GM21423 (cell line): Measurements from ENCODE around the gene SLC25A21.

Source experiments
- ATAC-seq: cut with Tn5 transposase; IDR thresholded peaks from one replicate; pipeline ENCODE4 v1.9.1; 2021; ENCODE audit warnings: mild to moderate bottlenecking, moderate library complexity; ENCODE audit not compliant: unreplicated experiment

The SLC25A21 gene

GRCh38 chr14:37144729-37145363 is 27.6 kb downstream of the SLC25A21 start:
- ATAC-seq = no peak

- no peak for ATAC-seq
Observed at GRCh38 chr14:37143475-37143874, 28.9 kb downstream of the SLC25A21 start.

DNA sequence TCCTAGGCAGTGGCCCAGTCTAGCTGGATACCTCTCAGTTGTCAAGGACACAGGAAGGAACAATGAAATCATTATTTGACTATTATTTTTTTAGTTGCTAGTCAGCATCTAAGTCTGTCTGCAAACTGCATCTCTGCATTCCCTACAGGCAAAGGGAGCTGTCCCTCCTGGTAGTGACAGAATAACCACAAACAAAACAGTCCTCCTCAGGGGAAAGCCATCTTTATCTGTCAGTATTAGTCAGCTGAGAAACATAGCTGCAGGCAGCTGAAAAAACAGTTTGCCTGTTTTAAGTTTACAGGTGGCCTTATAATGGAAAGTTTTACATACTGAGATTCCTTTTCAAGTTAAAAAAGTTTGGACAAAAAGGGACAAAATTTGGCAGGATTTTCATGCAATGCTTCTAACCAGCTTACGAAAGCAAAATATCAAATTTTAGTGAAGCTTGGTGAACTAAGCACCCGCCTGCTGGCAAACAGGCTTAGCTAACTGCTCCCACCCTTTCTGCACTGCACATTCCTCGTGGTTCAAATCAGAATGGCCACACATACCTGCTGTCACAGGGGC is 29.5 kb downstream of the SLC25A21 start:
- no peak for ATAC-seq

GRCh38 chr14:37140176-37140575 is 32.2 kb downstream of the SLC25A21 start:
- ATAC-seq = no peak

DNA sequence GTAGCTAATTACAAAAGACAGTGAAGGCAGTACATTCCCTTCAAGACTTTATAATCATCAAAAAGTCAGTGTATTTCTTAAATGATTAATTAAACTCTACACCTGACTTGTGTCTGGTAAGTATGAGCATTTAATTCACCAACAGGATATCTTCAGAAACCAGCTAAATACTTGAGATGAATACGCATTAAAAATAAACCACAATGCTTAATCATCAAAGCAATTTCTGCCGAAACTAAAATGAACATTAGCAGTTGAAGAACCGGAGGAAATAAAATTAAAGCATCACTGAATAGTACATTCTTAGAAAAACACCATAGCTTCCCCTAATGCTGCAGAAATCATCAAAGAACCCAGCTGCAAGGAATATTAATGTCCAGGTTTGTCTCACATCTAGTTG is 32.7 kb downstream of the SLC25A21 start:
- ATAC-seq = no peak

DNA sequence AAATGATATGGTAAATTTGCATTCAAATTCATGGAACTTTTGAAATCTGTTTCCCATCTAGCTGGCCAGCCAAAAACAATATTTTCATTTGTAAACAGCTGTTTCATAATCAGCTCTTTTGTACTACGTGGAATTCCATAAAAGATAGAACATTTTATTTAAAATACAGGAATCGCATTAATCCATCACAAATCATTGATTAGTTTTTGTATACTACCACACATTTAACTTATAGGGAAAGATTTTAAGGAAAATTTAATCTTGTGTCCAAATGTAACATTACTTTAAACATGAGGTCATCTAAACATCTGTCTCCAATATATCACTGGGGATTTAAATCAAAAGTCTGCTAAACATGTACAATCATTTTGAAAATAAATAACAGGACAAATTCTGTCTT is 33.5 kb downstream of the SLC25A21 start:
- no peak for ATAC-seq

DNA sequence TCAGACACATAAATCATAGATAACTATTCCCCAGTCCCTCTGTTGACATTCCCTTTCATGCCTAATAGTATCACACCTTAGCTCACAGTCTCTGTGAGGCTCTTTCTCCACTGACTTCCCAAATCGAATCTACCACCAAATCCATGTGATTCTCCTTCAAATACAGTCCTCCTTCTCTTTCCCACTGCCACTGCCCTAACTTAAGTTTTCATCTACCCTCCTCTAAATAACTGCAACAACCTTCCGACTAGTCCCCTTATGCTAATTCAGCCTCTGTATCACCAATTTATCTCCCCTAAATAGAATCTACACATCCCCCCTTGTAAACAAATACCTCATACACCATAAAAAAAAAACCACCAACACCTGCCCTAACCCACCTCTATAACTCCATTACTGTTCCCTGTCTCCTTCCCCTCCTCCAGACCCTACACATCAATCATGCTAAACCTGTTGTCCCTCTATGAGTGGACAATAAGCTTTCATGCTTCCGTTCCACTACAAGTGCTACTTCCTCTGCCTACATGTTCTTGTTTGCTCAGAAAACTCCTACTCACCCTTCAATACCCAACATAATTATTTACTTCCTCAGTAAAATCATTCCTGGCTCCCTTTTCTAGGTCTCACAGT is 39.0 kb downstream of the SLC25A21 start:
- no peak for ATAC-seq

- no peak for ATAC-seq
Observed at GRCh38 chr14:37131205-37131604, 41.2 kb downstream of the SLC25A21 start.

DNA sequence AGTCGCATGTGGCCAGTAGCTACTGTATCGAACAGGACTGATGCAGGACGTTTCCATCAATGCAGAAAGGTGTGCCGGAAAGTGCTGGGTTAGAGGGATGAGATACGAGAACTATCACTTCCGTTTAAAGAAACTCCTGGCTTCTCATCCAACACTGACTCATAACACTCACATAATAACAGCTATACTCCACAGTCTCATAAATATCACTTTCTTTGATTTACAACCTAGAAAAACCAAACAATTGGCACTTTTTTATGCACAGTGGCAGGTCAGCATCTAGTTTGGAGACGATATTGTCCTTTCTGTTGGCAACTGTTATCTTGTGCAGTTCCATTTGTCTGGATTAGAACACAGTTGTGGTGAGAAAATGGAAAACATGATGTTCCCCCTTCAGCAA is 43.4 kb downstream of the SLC25A21 start:
- no peak for ATAC-seq

DNA sequence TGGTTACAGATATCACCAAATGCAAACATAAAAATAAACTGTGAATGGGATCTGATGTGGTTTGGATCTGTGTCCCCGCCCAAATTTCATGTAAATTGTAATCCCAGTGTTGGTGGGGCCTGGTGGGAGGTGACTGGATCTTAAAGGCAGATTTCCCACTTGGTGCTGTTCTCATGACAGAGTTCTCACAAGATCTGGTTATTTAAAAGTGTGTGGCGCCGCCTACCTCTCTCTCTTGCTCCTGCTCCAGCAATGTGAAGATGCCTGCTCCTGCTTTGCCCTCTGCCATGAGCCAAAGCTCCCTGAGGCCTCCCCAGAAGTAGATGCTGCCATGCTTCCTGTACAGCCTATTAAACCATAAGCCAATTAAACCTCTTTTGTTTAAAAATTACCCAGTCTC is 47.8 kb downstream of the SLC25A21 start:
- ATAC-seq = no peak

DNA sequence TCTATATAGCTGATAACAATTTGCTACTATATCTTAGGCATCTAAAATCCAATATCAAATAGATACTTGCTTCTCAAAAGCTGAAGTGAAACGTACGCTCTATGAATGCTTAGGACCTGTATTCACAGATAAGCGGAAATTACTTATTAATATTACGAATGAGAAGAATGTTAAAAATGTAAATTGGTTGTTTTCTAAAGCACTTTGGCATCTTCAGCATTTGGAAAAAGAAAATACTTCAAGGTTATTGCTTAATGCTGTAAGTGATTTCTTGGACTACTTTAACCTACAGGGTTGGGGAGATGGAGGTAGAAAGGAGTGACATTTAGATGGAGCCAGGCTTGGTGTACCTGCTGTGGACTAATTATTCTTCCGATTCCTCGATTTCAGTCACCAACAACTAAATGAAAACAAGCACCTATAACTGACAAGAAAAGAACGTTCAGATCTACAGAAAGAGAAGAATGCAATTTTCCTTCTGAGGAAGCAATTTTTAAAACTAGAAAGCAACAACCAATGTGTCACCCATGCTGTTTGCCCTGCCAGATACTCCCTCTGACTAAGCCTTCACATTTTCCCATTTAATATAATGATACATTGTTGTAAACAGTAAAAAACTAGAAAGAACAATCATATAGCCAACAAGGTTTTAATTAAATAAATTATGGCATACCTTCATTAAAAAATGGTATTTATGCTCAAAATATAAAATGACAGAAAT is 49.3 kb downstream of the SLC25A21 start:
- ATAC-seq = no peak

GRCh38 chr14:37122288-37122687 is 50.1 kb downstream of the SLC25A21 start:
- ATAC-seq = no peak

DNA sequence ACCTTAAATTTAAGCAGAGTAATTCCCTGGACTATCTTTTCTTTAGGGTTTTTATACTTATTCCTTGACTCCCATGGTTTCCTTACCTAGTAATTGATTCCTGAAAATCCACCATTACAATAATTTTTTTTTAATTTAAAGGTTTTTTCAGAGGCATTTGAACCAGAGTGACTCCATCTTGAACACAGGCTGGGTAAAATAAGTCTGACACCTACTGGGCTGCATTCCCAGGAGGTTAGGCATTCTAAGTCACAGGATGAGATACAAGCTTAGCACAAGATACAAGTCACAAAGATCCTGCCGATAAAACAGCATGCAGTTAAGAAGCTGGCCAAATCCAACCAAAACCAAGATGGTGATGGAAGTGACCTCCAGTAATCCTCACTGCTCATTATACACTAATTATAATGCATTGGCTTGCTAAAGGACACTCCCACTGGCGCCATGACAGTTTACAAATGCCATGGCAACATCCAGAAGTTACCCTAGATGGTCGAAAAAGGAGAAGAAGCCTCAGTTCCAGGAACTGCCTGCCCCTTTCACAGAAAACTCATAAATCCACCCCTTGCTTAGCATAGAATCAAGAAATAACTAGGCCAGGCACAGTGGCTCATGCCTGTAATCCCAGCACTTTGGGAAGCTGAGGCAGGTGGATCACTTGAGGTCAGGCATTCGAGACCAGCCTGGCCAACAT is 53.6 kb downstream of the SLC25A21 start:
- ATAC-seq = no peak

GRCh38 chr14:37116933-37117849 is 55.2 kb downstream of the SLC25A21 start:
- no peak for ATAC-seq

- ATAC-seq = no peak
Observed at GRCh38 chr14:37115406-37115805, 57.0 kb downstream of the SLC25A21 start.

- ATAC-seq = no peak
Observed at GRCh38 chr14:37114559-37114958, 57.8 kb downstream of the SLC25A21 start.

GRCh38 chr14:37114002-37114401 is 58.4 kb downstream of the SLC25A21 start:
- ATAC-seq = no peak

GRCh38 chr14:37098132-37098531 is 74.3 kb downstream of the SLC25A21 start:
- no peak for ATAC-seq

DNA sequence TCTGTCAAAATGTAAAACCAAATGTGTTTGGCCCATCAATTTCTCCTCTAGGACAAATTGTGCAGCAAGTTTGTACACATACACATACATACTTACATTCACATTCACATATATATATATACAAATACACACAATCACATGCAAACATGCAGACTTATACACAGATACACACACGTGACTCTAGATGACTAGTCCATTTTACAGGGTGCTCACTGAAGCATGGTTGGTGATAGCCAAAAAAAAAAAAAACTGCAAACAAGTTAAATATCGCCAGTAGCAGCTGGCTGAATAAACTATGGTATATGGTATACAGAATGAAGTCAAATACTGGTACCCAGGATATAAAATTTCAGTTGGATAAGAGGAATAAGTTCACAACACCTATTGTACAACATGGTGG is 77.9 kb downstream of the SLC25A21 start:
- no peak for ATAC-seq

DNA sequence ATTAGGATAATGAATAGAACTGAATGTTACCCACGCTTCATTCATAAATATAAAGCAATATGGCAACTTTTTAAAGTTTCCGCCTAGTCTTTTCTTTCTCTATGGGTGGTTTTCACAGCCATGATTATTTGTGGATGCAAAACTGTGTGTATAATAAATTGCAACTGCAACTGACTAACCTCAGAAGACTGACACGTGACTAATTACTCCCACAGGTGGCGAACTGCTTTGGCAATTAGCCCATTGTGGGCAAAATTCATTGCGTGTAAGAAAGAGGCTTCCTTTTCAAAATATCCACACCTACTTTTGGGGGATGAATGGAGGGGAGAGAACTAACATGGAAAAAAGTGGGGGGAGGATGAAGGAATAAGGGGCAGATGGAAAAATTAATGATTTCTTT is 79.0 kb downstream of the SLC25A21 start:
- ATAC-seq = no peak
